Central memory CD8-positive, alpha-beta T cell (primary cell): ENCODE measurements around the gene C1QTNF3.
"Not testable (repeated sequence)": the region's sequence is repeated elsewhere in the genome, so short reads cannot be mapped to it uniquely, and the experiment has no call there.

Experiments used
- ATAC-seq: fragments of 150-1000 bp; cut with Tn5 transposase; replicated peaks from 2 replicates; pipeline ENCODE4 v1.10.0; 2022; ENCODE audit warnings: mild to moderate bottlenecking, moderate FRiP score, moderate number of reproducible peaks; ENCODE audit not compliant: poor library complexity, severe bottlenecking; ENCODE audit errors: extremely low read depth
- DNase-seq, 2 donors: peaks; one replicate each; pipeline ENCODE4 v3.0.0; 2021; ENCODE audit warnings: low spot score in 2 of 2
- H3K27ac Mint-ChIP-seq: one replicate; pipeline ENCODE4 v1.8.0; 2022; ENCODE audit warnings: low read depth, mild to moderate bottlenecking, moderate library complexity, mixed read lengths
- H3K27me3 Mint-ChIP-seq: one replicate; pipeline ENCODE4 v1.8.0; 2022; ENCODE audit warnings: mixed read lengths
- H3K36me3 Mint-ChIP-seq: one replicate; pipeline ENCODE4 v1.8.0; 2022; ENCODE audit warnings: mild to moderate bottlenecking, moderate library complexity, mixed read lengths; ENCODE audit not compliant: insufficient read depth
- H3K4me1 Mint-ChIP-seq: one replicate; pipeline ENCODE4 v1.8.0; 2022; ENCODE audit warnings: mixed read lengths
- H3K4me3 Mint-ChIP-seq: one replicate; pipeline ENCODE4 v1.8.0; 2022; ENCODE audit warnings: mild to moderate bottlenecking, moderate library complexity, mixed read lengths
- H3K9me3 Mint-ChIP-seq: one replicate; pipeline ENCODE4 v1.8.0; 2022; ENCODE audit warnings: mixed read lengths

The C1QTNF3 gene

GRCh38 chr5:34030585-34030984 lies 12.4 kb downstream of the C1QTNF3 start:
- not testable (repeated sequence) for H3K4me3 Mint-ChIP-seq, H3K4me1 Mint-ChIP-seq, ATAC-seq, H3K27ac Mint-ChIP-seq, H3K9me3 Mint-ChIP-seq, H3K27me3 Mint-ChIP-seq, DNase-seq
- peaks cover 11% of the 10 kb centered on the region for H3K36me3 Mint-ChIP-seq

- H3K9me3 Mint-ChIP-seq: no peaks in the 10 kb centered on the region
Measured at GRCh38 chr5:34030048-34030447, 13.0 kb downstream of the C1QTNF3 start.

GRCh38 chr5:34028349-34028748 lies 14.7 kb downstream of the C1QTNF3 start:
- Mint-ChIP-seq H3K4me1 (no peaks in the 10 kb centered on the region), H3K4me3 (no peak overlapping the region), H3K9me3 (no peaks in the 10 kb centered on the region), H3K27ac (no peak overlapping the region), H3K27me3 (no peaks in the 10 kb centered on the region), H3K36me3 (peaks cover 10% of the 10 kb centered on the region)
- no peak for DNase-seq
- ATAC-seq: no peak

More at GRCh38 chr5:34030048-34030447, 13.0 kb downstream of the C1QTNF3 start:
- H3K27ac Mint-ChIP-seq: no peak overlapping the region
- no peak overlapping the region for H3K4me3 Mint-ChIP-seq
- H3K27me3 Mint-ChIP-seq: no peaks in the 10 kb centered on the region
- no peaks in the 10 kb centered on the region for H3K4me1 Mint-ChIP-seq
- peaks cover 11% of the 10 kb centered on the region for H3K36me3 Mint-ChIP-seq
- ATAC-seq: no peak
- no peak for DNase-seq

GRCh38 chr5:34026089-34026761 lies 16.8 kb downstream of the C1QTNF3 start:
- Mint-ChIP-seq H3K4me1 (peaks cover 13% of the 10 kb centered on the region), H3K4me3 (no peak overlapping the region), H3K36me3 (peaks cover 6% of the 10 kb centered on the region), H3K27me3 (no peaks in the 10 kb centered on the region), H3K9me3 (no peaks in the 10 kb centered on the region), H3K27ac (peak overlapping the region; percentile 29)
- no peak for ATAC-seq
- no peak for DNase-seq

- Mint-ChIP-seq H3K4me1 (peaks cover 13% of the 10 kb centered on the region), H3K27me3 (no peaks in the 10 kb centered on the region), H3K4me3 (no peak overlapping the region), H3K36me3 (peaks cover 6% of the 10 kb centered on the region), H3K27ac (peak overlapping the region; percentile 62), H3K9me3 (no peaks in the 10 kb centered on the region)
- ATAC-seq (no peak), DNase-seq (no peak)
Measured at GRCh38 chr5:34022121-34022705, 20.8 kb downstream of the C1QTNF3 start.

- Mint-ChIP-seq H3K4me1 (peaks cover 13% of the 10 kb centered on the region), H3K36me3 (peaks cover 6% of the 10 kb centered on the region), H3K4me3 (no peak overlapping the region), H3K27me3 (no peaks in the 10 kb centered on the region), H3K27ac (no peak overlapping the region), H3K9me3 (no peaks in the 10 kb centered on the region)
- no peak for ATAC-seq
- no peak for DNase-seq
Measured at GRCh38 chr5:34021334-34021733, 21.7 kb downstream of the C1QTNF3 start.

- ATAC-seq (no peak), DNase-seq (no peak)
- Mint-ChIP-seq H3K9me3 (no peaks in the 10 kb centered on the region), H3K4me3 (no peak overlapping the region), H3K4me1 (peaks cover 13% of the 10 kb centered on the region), H3K27me3 (no peaks in the 10 kb centered on the region), H3K27ac (no peak overlapping the region), H3K36me3 (peaks cover 4% of the 10 kb centered on the region)
Measured at GRCh38 chr5:34020726-34021125, 22.3 kb downstream of the C1QTNF3 start.

GRCh38 chr5:34017254-34017653 lies 25.8 kb downstream of the C1QTNF3 start:
- Mint-ChIP-seq H3K27ac (no peak overlapping the region), H3K4me1 (peaks cover 10% of the 10 kb centered on the region), H3K4me3 (no peak overlapping the region), H3K9me3 (no peaks in the 10 kb centered on the region), H3K27me3 (no peaks in the 10 kb centered on the region), H3K36me3 (peaks cover 2% of the 10 kb centered on the region)
- DNase-seq (no peak), ATAC-seq (no peak)

- peaks cover 2% of the 10 kb centered on the region for H3K36me3 Mint-ChIP-seq
- peaks cover 5% of the 10 kb centered on the region for H3K4me1 Mint-ChIP-seq
- ATAC-seq (no peak), DNase-seq (no peak)
- H3K27ac Mint-ChIP-seq: no peak overlapping the region
- no peaks in the 10 kb centered on the region for H3K9me3 Mint-ChIP-seq
- no peaks in the 10 kb centered on the region for H3K27me3 Mint-ChIP-seq
- H3K4me3 Mint-ChIP-seq: no peak overlapping the region
Measured at GRCh38 chr5:34016750-34017149, 26.3 kb downstream of the C1QTNF3 start.

GRCh38 chr5:34016222-34016621 lies 26.8 kb downstream of the C1QTNF3 start:
- Mint-ChIP-seq H3K4me3 (no peak overlapping the region), H3K4me1 (no peaks in the 10 kb centered on the region), H3K27me3 (no peaks in the 10 kb centered on the region), H3K27ac (no peak overlapping the region), H3K36me3 (peaks cover 2% of the 10 kb centered on the region), H3K9me3 (no peaks in the 10 kb centered on the region)
- ATAC-seq: no peak
- DNase-seq: no peak

GRCh38 chr5:34015120-34015822 lies 27.7 kb downstream of the C1QTNF3 start:
- no peaks in the 10 kb centered on the region for H3K27me3 Mint-ChIP-seq
- H3K4me3 Mint-ChIP-seq: no peak overlapping the region

GRCh38 chr5:34014626-34015025 lies 28.4 kb downstream of the C1QTNF3 start:
- Mint-ChIP-seq H3K4me1 (no peaks in the 10 kb centered on the region), H3K27ac (no peak overlapping the region), H3K36me3 (peaks cover 3% of the 10 kb centered on the region), H3K4me3 (no peak overlapping the region), H3K9me3 (no peaks in the 10 kb centered on the region), H3K27me3 (no peaks in the 10 kb centered on the region)
- ATAC-seq: no peak
- DNase-seq: no peak

More at GRCh38 chr5:34015120-34015822, 27.7 kb downstream of the C1QTNF3 start:
- H3K27ac Mint-ChIP-seq: no peak overlapping the region
- H3K4me1 Mint-ChIP-seq: no peaks in the 10 kb centered on the region
- DNase-seq (no peak), ATAC-seq (no peak)
- no peaks in the 10 kb centered on the region for H3K9me3 Mint-ChIP-seq
- H3K36me3 Mint-ChIP-seq: peaks cover 4% of the 10 kb centered on the region

GRCh38 chr5:34013547-34013946 lies 29.5 kb downstream of the C1QTNF3 start:
- no peak for ATAC-seq
- Mint-ChIP-seq H3K36me3 (peaks cover 2% of the 10 kb centered on the region), H3K27ac (no peak overlapping the region)

More at GRCh38 chr5:34013547-34013946, 29.5 kb downstream of the C1QTNF3 start:
- Mint-ChIP-seq H3K4me3 (no peak overlapping the region), H3K4me1 (peaks cover 3% of the 10 kb centered on the region), H3K27me3 (no peaks in the 10 kb centered on the region), H3K9me3 (no peaks in the 10 kb centered on the region)
- no peak for DNase-seq
